ENCODE results near the gene SUV39H2. TPM values are rescaled to one million over a fixed set of nuclear protein-coding genes. Genes with fewer than 3 reads are reported as not detected.

Gene SUV39H2
- total RNA-seq, 1 donor from 2014 or later, result 39.7 TPM

- no peak overlapping the region for H3K27ac Mint-ChIP-seq
- no peaks in the 10 kb centered on the region for H3K9me3 Mint-ChIP-seq
- no peak for TF ChIP-seq CTCF (conservative IDR thresholded peaks at IDR 0.05)
- no peaks in the 10 kb centered on the region for H3K4me1 Mint-ChIP-seq (ENCODE audit: unreplicated experiment)
- H3K36me3 Mint-ChIP-seq, result peaks cover 17% of the 10 kb centered on the region
- no peak overlapping the region for H3K4me3 Mint-ChIP-seq
- H3K27me3 Mint-ChIP-seq, result no peaks in the 10 kb centered on the region
- no peak for DNase-seq (ENCODE audit: extremely low spot score, unreplicated experiment)
Measured at GRCh38 chr10:14844948-14845347, 33.7 kb upstream of the SUV39H2 start.

GRCh38 chr10:14852236-14852635, 26.4 kb upstream of the SUV39H2 start:
- no peak for TF ChIP-seq CTCF (conservative IDR thresholded peaks at IDR 0.05)
- H3K4me3 Mint-ChIP-seq, result no peak overlapping the region
- no peaks in the 10 kb centered on the region for H3K4me1 Mint-ChIP-seq (ENCODE audit: unreplicated experiment)
- H3K27me3 Mint-ChIP-seq, result no peaks in the 10 kb centered on the region
- H3K36me3 Mint-ChIP-seq, result peaks cover 12% of the 10 kb centered on the region
- no peaks in the 10 kb centered on the region for H3K9me3 Mint-ChIP-seq
- no peak overlapping the region for H3K27ac Mint-ChIP-seq
- DNase-seq (ENCODE audit: extremely low spot score, unreplicated experiment), result no peak

- DNase-seq (ENCODE audit: extremely low spot score, unreplicated experiment), result no peak
- peaks cover 18% of the 10 kb centered on the region for H3K36me3 Mint-ChIP-seq
- no peak overlapping the region for H3K27ac Mint-ChIP-seq
- no peaks in the 10 kb centered on the region for H3K4me1 Mint-ChIP-seq (ENCODE audit: unreplicated experiment)
- no peak for TF ChIP-seq CTCF (conservative IDR thresholded peaks at IDR 0.05)
- no peaks in the 10 kb centered on the region for H3K27me3 Mint-ChIP-seq
- H3K4me3 Mint-ChIP-seq, result no peak overlapping the region
- H3K9me3 Mint-ChIP-seq, result no peaks in the 10 kb centered on the region
Measured at GRCh38 chr10:14855453-14855852, 23.2 kb upstream of the SUV39H2 start.

- H3K27me3 Mint-ChIP-seq, result no peaks in the 10 kb centered on the region
- no peak overlapping the region for H3K27ac Mint-ChIP-seq
- H3K36me3 Mint-ChIP-seq, result peaks cover 12% of the 10 kb centered on the region
- no peak for TF ChIP-seq CTCF (conservative IDR thresholded peaks at IDR 0.05)
- no peak for DNase-seq (ENCODE audit: extremely low spot score, unreplicated experiment)
- H3K9me3 Mint-ChIP-seq, result no peaks in the 10 kb centered on the region
- H3K4me1 Mint-ChIP-seq (ENCODE audit: unreplicated experiment), result no peaks in the 10 kb centered on the region
- H3K4me3 Mint-ChIP-seq, result no peak overlapping the region
Measured at GRCh38 chr10:14858338-14858960, 20.2 kb upstream of the SUV39H2 start.

- Mint-ChIP-seq H3K36me3 (peaks cover 15% of the 10 kb centered on the region), H3K27me3 (no peaks in the 10 kb centered on the region), H3K9me3 (no peaks in the 10 kb centered on the region), H3K4me3 (no peak overlapping the region), H3K4me1 (ENCODE audit: unreplicated experiment) (no peaks in the 10 kb centered on the region), H3K27ac (no peak overlapping the region)
- TF ChIP-seq CTCF (conservative IDR thresholded peaks at IDR 0.05), result no peak
- no peak for DNase-seq (ENCODE audit: extremely low spot score, unreplicated experiment)
Measured at GRCh38 chr10:14859043-14859442, 19.6 kb upstream of the SUV39H2 start.

- Mint-ChIP-seq H3K4me3 (no peak overlapping the region), H3K9me3 (no peaks in the 10 kb centered on the region), H3K4me1 (ENCODE audit: unreplicated experiment) (no peaks in the 10 kb centered on the region), H3K27me3 (no peaks in the 10 kb centered on the region), H3K36me3 (peaks cover 15% of the 10 kb centered on the region), H3K27ac (no peak overlapping the region)
- no peak for TF ChIP-seq CTCF (conservative IDR thresholded peaks at IDR 0.05)
- DNase-seq (ENCODE audit: extremely low spot score, unreplicated experiment), result no peak
Measured at GRCh38 chr10:14859775-14860174, 18.9 kb upstream of the SUV39H2 start.
